HG03460 (cell line): ENCODE measurements around the gene GPRC5C.
A peak's percentile ranks its signal among the peaks of the same experiment; 100 is the strongest.
"Not testable (repeated sequence)": the region's sequence is repeated elsewhere in the genome, so short reads cannot be mapped to it uniquely, and the experiment has no call there.

Experiments
- ATAC-seq: cut with Tn5 transposase; IDR thresholded peaks from one replicate; pipeline ENCODE4 v1.9.1; 2021; ENCODE audit not compliant: unreplicated experiment

GPRC5C gene

GRCh38 chr17:74467221-74467951 is 35.5 kb downstream of the GPRC5C start:
- peak; percentile 50 for ATAC-seq

DNA sequence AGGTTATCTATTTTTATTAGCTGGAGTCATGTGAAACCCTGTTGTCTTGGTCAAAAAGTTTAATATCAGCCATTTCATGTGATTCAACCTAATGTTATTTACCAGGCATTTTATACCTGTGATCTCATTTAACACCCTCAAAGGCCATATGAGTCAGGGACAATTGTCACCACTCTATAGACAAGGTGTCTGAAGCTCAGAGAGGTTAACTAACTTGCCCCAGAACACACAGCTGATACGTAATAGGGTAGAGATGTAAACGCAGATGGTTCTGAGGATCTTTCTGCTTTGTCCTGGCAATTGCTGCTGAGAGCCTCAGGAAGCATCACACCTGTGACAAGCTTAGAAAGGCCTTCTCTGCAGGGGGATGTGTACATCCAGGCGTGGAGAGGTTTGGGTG is 39.5 kb downstream of the GPRC5C start:
- no peak for ATAC-seq

DNA sequence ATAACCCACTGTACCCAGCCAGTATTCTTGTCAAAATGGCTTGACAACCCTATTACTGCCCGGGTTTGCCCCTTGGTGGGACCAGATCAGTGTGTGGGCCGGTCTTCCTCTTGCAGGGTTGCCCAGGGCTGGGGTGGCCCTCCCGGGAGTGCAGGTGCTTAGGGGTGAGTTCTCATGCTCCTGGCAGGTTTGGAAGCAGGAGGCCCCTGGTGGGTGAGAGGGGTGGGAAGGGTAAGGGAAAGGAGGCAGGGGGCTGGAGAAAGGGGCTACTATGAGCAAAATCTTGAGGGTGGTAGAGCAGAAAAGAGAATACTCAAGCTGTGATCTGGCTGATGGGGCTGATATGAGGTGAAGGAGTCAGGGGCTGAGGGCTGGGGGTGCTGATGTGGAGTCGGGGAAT is 41.0 kb downstream of the GPRC5C start:
- ATAC-seq, result no peak

DNA sequence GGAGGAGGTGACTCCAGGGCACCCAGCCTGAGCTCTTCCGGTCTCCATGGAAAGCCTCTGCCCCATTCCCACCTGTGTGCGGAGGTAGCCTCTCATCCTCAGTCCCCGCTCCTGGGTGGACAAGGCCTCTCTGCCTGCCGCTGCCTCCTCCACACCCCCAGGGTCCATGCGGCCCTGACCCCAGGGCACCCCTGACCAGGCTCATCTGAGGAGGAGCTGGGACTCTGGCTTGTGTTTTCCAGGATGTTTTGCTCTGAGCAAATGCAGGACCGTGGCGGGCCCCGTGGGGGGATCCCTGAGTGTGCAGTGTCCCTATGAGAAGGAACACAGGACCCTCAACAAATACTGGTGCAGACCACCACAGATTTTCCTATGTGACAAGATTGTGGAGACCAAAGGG is 41.4 kb downstream of the GPRC5C start:
- ATAC-seq, result no peak

GRCh38 chr17:74474043-74474792 is 42.3 kb downstream of the GPRC5C start:
- no peak for ATAC-seq

GRCh38 chr17:74475189-74475588 is 43.3 kb downstream of the GPRC5C start:
- no peak for ATAC-seq

DNA sequence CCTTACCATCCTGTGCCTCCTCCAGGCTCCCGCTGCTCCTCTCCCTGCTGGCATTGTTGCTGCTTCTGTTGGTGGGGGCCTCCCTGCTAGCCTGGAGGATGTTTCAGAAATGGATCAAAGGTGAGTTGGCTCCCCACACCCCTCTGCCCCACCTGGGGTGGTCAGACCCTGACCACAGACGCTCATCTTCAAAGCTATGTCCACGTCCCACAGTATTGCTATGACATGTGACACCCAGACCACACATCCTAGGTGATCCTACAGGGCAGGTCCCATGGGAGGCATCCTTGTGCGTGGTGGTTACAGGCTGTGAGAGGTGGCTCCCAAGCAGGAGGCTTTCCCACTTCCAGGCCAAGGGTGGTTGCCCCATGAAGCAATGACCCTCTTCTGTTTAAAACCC is 45.5 kb downstream of the GPRC5C start:
- ATAC-seq, result no peak

DNA sequence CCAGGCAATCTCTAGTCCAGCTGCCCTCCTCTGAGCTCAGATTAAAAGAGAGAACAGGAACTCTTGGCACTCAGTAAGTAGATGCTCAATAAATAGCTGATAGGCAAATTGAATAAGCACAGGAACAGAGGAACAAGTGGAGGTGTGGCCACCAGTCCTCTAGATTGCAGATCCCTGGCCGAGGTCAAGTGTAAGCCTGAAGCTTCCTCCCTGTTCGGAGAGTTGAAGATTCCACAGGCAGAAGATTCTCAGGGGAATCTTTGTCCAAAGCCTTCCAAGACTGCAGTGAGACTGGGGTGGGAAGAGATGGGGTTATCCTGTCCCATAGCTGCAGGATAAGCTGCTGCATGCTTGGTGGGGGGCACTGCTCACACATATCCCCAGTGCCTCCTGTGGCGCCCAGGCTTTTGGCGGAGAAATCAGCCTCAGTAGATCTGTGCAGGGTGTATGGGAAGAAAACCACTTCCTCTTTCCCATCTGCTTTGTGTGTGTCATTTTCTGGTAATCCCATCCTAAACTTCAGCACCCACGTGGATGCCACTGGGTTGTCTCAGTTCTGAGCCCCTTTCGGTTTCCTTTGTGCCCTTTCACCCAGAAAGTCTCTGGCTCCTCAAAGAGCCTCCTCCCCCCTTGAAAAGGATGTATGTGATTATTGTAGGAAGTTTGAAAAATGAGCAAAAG is 46.7 kb downstream of the GPRC5C start:
- no peak for ATAC-seq

- no peak for ATAC-seq
These were observed 48.4 kb downstream of the GPRC5C start for GRCh38 chr17:74480290-74480689.

- ATAC-seq, result no peak
These were observed 49.7 kb downstream of the GPRC5C start for GRCh38 chr17:74481621-74482020.

DNA sequence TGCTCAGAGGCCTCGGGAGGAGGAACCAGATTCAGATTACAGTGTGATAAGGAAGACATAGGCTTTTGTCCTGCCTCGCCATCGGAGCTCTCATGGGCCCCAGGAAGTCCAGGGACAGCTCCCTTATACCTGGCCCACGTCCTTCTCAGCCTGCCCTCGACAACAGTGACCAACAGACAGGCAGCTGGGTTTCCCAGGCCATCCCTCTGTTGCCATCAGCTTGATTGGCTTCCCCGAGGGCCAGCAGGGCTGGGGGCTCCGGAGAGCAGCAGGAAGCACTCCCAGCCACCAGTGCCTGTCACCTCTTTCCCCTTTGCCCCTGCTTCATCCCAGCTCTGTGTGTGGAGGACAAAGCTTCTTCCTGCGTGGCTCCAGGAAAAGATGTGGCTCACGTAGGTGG is 52.2 kb downstream of the GPRC5C start:
- no peak for ATAC-seq

DNA sequence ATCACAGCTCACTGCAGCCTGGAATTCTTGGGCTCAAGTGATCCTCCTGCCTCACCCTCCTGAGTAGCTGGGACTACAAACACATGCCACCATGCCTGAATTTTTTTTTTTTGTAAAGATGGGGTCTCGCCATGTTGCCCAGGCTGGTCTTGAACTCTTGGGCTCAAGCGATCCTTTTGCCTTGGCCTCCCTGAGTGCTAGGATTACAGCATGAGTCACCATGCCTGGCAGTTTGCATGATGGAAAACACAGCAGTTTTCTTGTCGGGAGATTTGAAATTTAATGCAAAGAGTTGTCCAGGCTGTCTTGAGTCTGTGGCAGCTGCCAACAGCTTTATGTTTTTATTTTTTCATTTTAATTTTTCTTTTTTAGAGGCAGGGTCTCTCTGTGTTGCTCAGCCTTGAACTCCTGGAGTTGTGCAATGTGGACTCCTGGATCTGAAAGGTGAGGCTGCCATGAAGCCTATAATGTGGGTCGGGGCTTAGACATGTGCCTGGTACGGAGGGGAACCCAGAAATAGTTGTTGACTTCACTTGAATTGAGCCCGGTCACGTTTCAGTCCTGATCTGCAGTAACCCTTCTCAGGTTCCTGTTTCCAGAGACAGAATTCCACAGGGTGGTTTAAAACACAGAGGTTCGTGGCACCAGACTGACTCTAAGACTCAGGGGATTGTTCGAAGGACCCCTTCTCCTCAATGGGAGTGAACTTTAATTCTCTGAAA is 53.3 kb downstream of the GPRC5C start:
- no peak for ATAC-seq

DNA sequence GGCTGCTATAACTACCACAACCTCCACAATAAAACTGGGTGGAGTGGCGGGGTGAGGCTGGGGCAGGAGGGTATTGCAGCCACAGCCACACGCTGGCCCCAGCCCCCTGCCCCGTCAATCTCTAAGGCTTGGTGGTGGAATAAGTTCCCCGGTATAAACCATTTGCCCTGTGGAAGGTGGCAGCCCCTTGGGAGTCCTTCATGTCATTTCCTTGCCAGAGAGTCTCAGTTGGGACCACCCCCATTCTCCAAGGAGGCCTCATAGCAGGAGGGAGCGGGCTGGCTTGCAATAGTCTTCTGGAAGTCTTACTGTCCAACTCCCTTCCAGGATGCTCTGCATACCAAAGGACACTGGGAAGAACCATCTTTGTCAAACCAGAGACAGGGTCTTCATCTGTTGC is 54.0 kb downstream of the GPRC5C start:
- no peak for ATAC-seq

DNA sequence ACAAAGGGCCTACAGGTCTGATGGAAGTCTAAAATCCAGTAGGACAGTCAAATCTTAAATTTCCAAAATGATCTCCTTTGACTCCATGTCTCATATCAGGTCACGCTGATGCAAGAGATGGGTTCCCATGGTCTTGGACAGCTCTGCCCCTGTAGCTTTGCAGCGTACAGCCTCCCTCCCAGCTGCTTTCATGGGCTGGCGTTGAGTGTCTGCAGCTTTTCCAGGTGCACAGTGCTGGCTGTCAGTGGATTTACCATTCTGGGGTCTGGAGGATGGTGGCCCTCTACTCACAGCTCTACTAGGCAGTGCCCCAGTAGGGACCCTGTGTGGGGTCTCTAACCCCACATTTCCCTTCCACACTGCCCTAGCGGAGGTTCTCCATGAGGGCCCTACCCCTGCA is 56.4 kb downstream of the GPRC5C start:
- ATAC-seq, result not testable (repeated sequence)

GRCh38 chr17:74490716-74491115 is 58.8 kb downstream of the GPRC5C start:
- no peak for ATAC-seq

DNA sequence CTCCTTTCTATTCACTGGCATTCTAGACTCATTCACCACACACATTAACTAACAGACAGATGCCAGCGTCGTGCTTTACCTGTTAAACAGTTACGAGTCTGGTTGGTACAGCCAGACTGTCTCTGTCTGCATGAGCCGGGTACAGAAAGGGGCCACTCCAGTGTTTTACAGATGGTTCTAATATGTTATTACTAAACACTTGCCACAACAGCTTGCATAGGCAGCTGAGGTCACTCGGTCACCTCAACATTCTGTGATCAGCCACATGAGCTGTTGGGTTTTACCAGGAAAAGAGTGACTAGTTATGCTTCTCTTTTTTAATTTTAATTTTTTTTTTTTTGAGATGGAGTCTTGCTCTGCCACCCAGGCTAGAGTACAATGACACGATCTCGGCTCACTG is 59.7 kb downstream of the GPRC5C start:
- no peak for ATAC-seq

DNA sequence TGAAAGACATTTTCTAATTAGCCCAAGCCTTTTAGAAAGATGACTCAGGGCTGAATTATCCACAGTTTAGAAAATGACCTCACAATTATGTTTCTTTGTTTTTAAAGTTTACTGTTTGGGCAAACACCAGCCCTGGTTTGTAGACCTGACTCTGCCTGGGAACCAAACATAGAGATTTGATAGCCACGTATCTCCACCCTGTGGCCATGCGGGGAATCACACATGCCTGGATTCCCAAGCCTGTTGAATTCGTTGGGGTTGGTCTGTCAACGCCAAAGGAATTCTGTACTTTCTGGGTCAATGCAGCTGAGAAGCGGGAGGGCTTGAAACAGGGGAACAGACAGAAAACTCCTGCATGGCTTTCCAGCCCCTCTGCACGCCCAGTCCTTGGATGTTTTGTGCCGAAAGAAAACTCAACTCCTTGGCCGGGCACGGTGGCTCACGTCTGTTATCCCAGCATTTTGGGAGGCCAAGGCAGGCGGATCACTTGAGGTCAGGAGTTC is 61.5 kb downstream of the GPRC5C start:
- ATAC-seq, result no peak
